Measurements from ENCODE around the gene UBXN10. TPM values are rescaled to one million over a fixed set of nuclear protein-coding genes. Genes with fewer than 3 reads are reported as not detected.

The UBXN10 gene
- total and polyA plus RNA-seq, 2 of the 13 experiments (the other 11 are each of a cell fraction or from before 2014, with no cell fraction given), result 0.04 to 0.05 TPM

GRCh38 chr1:20142001-20142710 lies 43.7 kb upstream of the UBXN10 start (continued):
- TF ChIP-seq FOXP4 (CRISPR knock-in tag; IDR thresholded peaks at IDR 0.05), result no peak
- no peak for TF ChIP-seq ZNF274 (CRISPR knock-in tag; IDR thresholded peaks at IDR 0.05)

GRCh38 chr1:20143318-20143717 lies 42.6 kb upstream of the UBXN10 start:
- H2AFZ ChIP-seq (ENCODE audit: low read length), result no peak overlapping the region
- H3K4me2 ChIP-seq (ENCODE audit: low read depth, low read length), result no peak overlapping the region
- H3K4me1 ChIP-seq (ENCODE audit: insufficient read depth, low read length), result peaks cover 13% of the 10 kb centered on the region
- WGBS (ENCODE audit: low lambda C conversion rate), result 68% methylated on average over 8 of the region's 8 CpGs
- no peak overlapping the region for H3K4me3 ChIP-seq (replicated peaks in 1 of 3; ENCODE audit: insufficient read depth in 1 of 3, low read depth in 2 of 3, low read length in 3 of 3)
- H3K27me3 ChIP-seq (ENCODE audit: control insufficient read depth in 1 of 2, insufficient read depth in 2 of 2, low read length in 2 of 2), result peaks cover 4 to 19% of the 10 kb centered on the region in 2 experiments; a peak in 3 of 5 replicates
- POLR2A ChIA-PET, result no interaction called here
- TF ChIP-seq ZNF781 (CRISPR knock-in tag; IDR thresholded peaks at IDR 0.05; ENCODE audit: borderline replicate concordance, not compliant biosample characterization), result no peak
- TF ChIP-seq RXRB (CRISPR knock-in tag; IDR thresholded peaks at IDR 0.05; ENCODE audit: borderline replicate concordance), result no peak
- TF ChIP-seq TBL1XR1 (IDR thresholded peaks at IDR 0.05; ENCODE audit: borderline replicate concordance, low read length, partially characterized antibody), result no peak
- TF ChIP-seq SSRP1 (CRISPR knock-in tag; IDR thresholded peaks at IDR 0.05), result no peak
- no peak for TF ChIP-seq ARNTL (CRISPR knock-in tag; IDR thresholded peaks at IDR 0.05)
- TF ChIP-seq ZBTB49 (CRISPR knock-in tag; IDR thresholded peaks at IDR 0.05; ENCODE audit: borderline replicate concordance), result no peak
- TF ChIP-seq KLF16 (CRISPR knock-in tag; IDR thresholded peaks at IDR 0.05), result no peak
- no peak for TF ChIP-seq YY1 (IDR thresholded peaks at IDR 0.05; ENCODE audit: insufficient read depth, insufficient replicate concordance, low read depth, low read length)
- TF ChIP-seq ZNF24 (IDR thresholded peaks at IDR 0.05), result no peak
- no peak for DNase-seq (ENCODE audit: low spot score)
- intact Hi-C loops (cut with micrococcal nuclease; ENCODE audit: unreplicated experiment), result no loop called here
- H3K9ac ChIP-seq (ENCODE audit: insufficient read depth, low read depth, low read length), result no peak overlapping the region
- CTCF ChIA-PET (ENCODE audit: low intra/inter-chr PET ratio, low total read pairs), result no interaction called here
- in situ Hi-C loops (cut with HindIII; ENCODE audit: extremely low pct_ligation_motif_present, low pct_unique_long_range_greater_than_20kb), result no loop called here
- no peak for ATAC-seq
- BruUV-seq (replicated peaks), result no TSS peak
- no peaks in the 10 kb centered on the region for H3K9me3 ChIP-seq (ENCODE audit: low read length)
- no peaks in the 10 kb centered on the region for H3K36me3 ChIP-seq (replicated peaks in 1 of 2; ENCODE audit: control insufficient read depth in 1 of 2, insufficient read depth in 2 of 2, low read length in 2 of 2)
- no peaks in the 10 kb centered on the region for H3K79me2 ChIP-seq (ENCODE audit: insufficient read depth, low read length)
- no peak overlapping the region for H3K27ac ChIP-seq (ENCODE audit: extremely low read length, insufficient read depth, low read length)
- no peaks in the 10 kb centered on the region for H4K20me1 ChIP-seq (ENCODE audit: insufficient read depth, low read length)
- no peak for FAIRE-seq
